A673 (cell line): ENCODE measurements around the gene RRAS2. TPM values are rescaled to one million over a fixed set of nuclear protein-coding genes. Genes with fewer than 3 reads are reported as not detected.

ENCODE experiments used
- BruUV-seq: library from RNA; stranded (reverse); fragments of 400-500 nt; replicated peaks from 2 replicates; lab custom pipeline; 2021; lab: Mats Ljungman, UMichigan
- CTCF ChIA-PET: fragments of 300-600 bp; sonication (Branson Sonifier 250); formaldehyde crosslinking; loops from one replicate; lab custom pipeline; 2022; ENCODE audit warnings: antibody characterized with exemption; lab: Charles Lee
- POLR2A ChIA-PET: fragments of 300-600 bp; sonication (Branson Sonifier 250); formaldehyde crosslinking; loops from one replicate; lab custom pipeline; 2022; ENCODE audit warnings: antibody characterized with exemption; ENCODE audit not compliant: low non-redundant PET; lab: Charles Lee
- DNase-seq: peaks from one replicate; pipeline ENCODE4 v3.0.0-alpha.2; 2015; ENCODE audit warnings: low spot score
- H3K27ac ChIP-seq: fragments of 200-600 bp; sonication (generic); 2 replicates; pipeline ENCODE4 v1.5.1; 2016; ENCODE audit warnings: mixed run types, low read depth, mild to moderate bottlenecking, mixed read lengths, antibody characterized with exemption, low read length; ENCODE audit not compliant: poor library complexity, severe bottlenecking
- H3K27me3 ChIP-seq: fragments of 200-600 bp; sonication (generic); replicated peaks from 2 replicates; pipeline ENCODE4 v1.6.1; 2017; ENCODE audit warnings: mixed run types, low read depth, mild to moderate bottlenecking, mixed read lengths, antibody characterized with exemption, low read length; ENCODE audit not compliant: insufficient read depth, poor library complexity
- H3K36me3 ChIP-seq: fragments of 200-600 bp; sonication (generic); 2 replicates; pipeline ENCODE4 v1.6.1; 2016; ENCODE audit warnings: mixed run types, mild to moderate bottlenecking, mixed read lengths, antibody characterized with exemption, low read length; ENCODE audit not compliant: insufficient read depth, poor library complexity, severe bottlenecking
- H3K4me1 ChIP-seq: fragments of 200-600 bp; sonication (generic); 2 replicates; pipeline ENCODE4 v1.6.1; 2017; ENCODE audit warnings: mixed run types, mild to moderate bottlenecking, mixed read lengths, antibody characterized with exemption, low read length; ENCODE audit not compliant: insufficient read depth, poor library complexity, severe bottlenecking
- H3K4me3 ChIP-seq: fragments of 200-600 bp; sonication (generic); 2 replicates; pipeline ENCODE4 v1.5.1; 2016; ENCODE audit warnings: low read depth, mixed run types, mild to moderate bottlenecking, mixed read lengths, low read length; ENCODE audit not compliant: poor library complexity, severe bottlenecking
- H3K9me3 ChIP-seq: fragments of 200-600 bp; sonication (generic); 2 replicates; pipeline ENCODE4 v1.6.1; 2016; ENCODE audit warnings: mixed run types, low read depth, mild to moderate bottlenecking, mixed read lengths, antibody characterized with exemption, low read length; ENCODE audit not compliant: poor library complexity, severe bottlenecking
- CTCF ChIP-seq: fragments of 300-800, 200-600 bp; sonication (generic); conservative IDR thresholded peaks from 2 replicates; pipeline ENCODE4 v1.5.1; 2017; ENCODE audit warnings: low read depth, mild to moderate bottlenecking, antibody characterized with exemption, low read length, moderate library complexity, mixed read lengths
- EZH2 ChIP-seq: fragments of 200-600 bp; sonication (generic); IDR thresholded peaks from 2 replicates; pipeline ENCODE4 v1.6.1; 2017; ENCODE audit warnings: borderline replicate concordance, low read depth, mild to moderate bottlenecking, mixed read lengths, antibody characterized with exemption, low read length; ENCODE audit not compliant: poor library complexity, severe bottlenecking
- intact Hi-C: fragments of 100-400 bp; cut with micrococcal nuclease; formaldehyde crosslinking; loops from one replicate; pipeline ENCODE4 v1.10.0; 2022; ENCODE audit not compliant: unreplicated experiment
- total RNA-seq: library from RNA; stranded (reverse); gene quantifications from 2 replicates; pipeline ENCODE4 v1.2.3, GENCODE V29; 2021

The RRAS2 gene
- total RNA-seq, 1 experiment from 2014 or later = 23.3 TPM

GRCh38 chr11:14237444-14237961, 121.5 kb downstream of the RRAS2 start:
- no TSS peak for BruUV-seq
- H3K4me3 ChIP-seq = no peak overlapping the region
- intact Hi-C loops = no loop called here
- TF ChIP-seq CTCF = no peak
- TF ChIP-seq EZH2 = no peak
- POLR2A ChIA-PET = no interaction called here
- DNase-seq = no peak
- H3K9me3 ChIP-seq = no peaks in the 10 kb centered on the region
- H3K36me3 ChIP-seq = no peaks in the 10 kb centered on the region
- CTCF ChIA-PET = no interaction called here
- H3K27me3 ChIP-seq = peaks cover 16% of the 10 kb centered on the region
- H3K27ac ChIP-seq = no peak overlapping the region
- no peaks in the 10 kb centered on the region for H3K4me1 ChIP-seq

- ChIA-PET CTCF (no interaction called here), POLR2A (no interaction called here)
- no peak for TF ChIP-seq EZH2
- no peak for TF ChIP-seq CTCF
Observed at GRCh38 chr11:14235701-14236100, 123.3 kb downstream of the RRAS2 start.

GRCh38 chr11:14234446-14234845, 124.5 kb downstream of the RRAS2 start:
- no peak for DNase-seq
- POLR2A ChIA-PET = no interaction called here
- Histone ChIP-seq H3K9me3 (no peaks in the 10 kb centered on the region), H3K27me3 (peaks cover 27% of the 10 kb centered on the region), H3K36me3 (no peaks in the 10 kb centered on the region), H3K4me1 (no peaks in the 10 kb centered on the region), H3K4me3 (no peak overlapping the region), H3K27ac (no peak overlapping the region)
- CTCF ChIA-PET = no interaction called here
- no TSS peak for BruUV-seq
- TF ChIP-seq EZH2 (no peak), CTCF (no peak)
- intact Hi-C loops = no loop called here

More at GRCh38 chr11:14235701-14236100, 123.3 kb downstream of the RRAS2 start:
- Histone ChIP-seq H3K4me3 (no peak overlapping the region), H3K4me1 (no peaks in the 10 kb centered on the region), H3K27me3 (peaks cover 16% of the 10 kb centered on the region), H3K27ac (no peak overlapping the region), H3K9me3 (no peaks in the 10 kb centered on the region), H3K36me3 (no peaks in the 10 kb centered on the region)
- DNase-seq = no peak
- intact Hi-C loops = no loop called here
- BruUV-seq = no TSS peak
